Common myeloid progenitor, CD34-positive (primary cell): ENCODE measurements around the gene RSPH9.
"Not testable (repeated sequence)": the region's sequence is repeated elsewhere in the genome, so short reads cannot be mapped to it uniquely, and the experiment has no call there.

Experiments
- CTCF ChIA-PET: fragments of 350-600 bp; sonication (Branson Sonifier 250); formaldehyde crosslinking; loops from one replicate; lab custom pipeline; 2021; ENCODE audit warnings: antibody characterized with exemption; lab: Charles Lee
- POLR2A ChIA-PET: fragments of 350-600 bp; sonication (Branson Sonifier 250); formaldehyde crosslinking; loops from one replicate; lab custom pipeline; 2021; ENCODE audit warnings: antibody characterized with exemption; lab: Charles Lee
- DNase-seq, 3 donors: peaks; one replicate each; pipeline versions ENCODE4 v3.0.0 to v3.0.0-alpha.2; 2013
- H3K27ac ChIP-seq, 2 experiments: 1 replicate in 1 of 2; 2 replicates in 1 of 2; pipeline ENCODE4 v1.7.0; 2013; ENCODE audit warnings: inconsistent platforms in 2 of 2, low read length in 2 of 2, mild to moderate bottlenecking in 2 of 2, low read depth in 1 of 2, moderate library complexity in 1 of 2; ENCODE audit not compliant: severe bottlenecking in 2 of 2, insufficient read depth in 1 of 2, poor library complexity in 1 of 2
- H3K27me3 ChIP-seq, 5 experiments: replicated peaks in 2 of 5; 1 replicate in 3 of 5; 2 replicates in 2 of 5; pipeline versions ENCODE4 v1.6.1 to v1.7.0; 2013; ENCODE audit warnings: low read length in 4 of 5, mild to moderate bottlenecking in 2 of 5, moderate library complexity in 2 of 5, inconsistent platforms in 1 of 5; ENCODE audit not compliant: insufficient read depth in 5 of 5, control insufficient read depth in 4 of 5
- H3K36me3 ChIP-seq, 4 experiments: 1 replicate in 2 of 4; 2 replicates in 2 of 4; pipeline versions ENCODE4 v1.6.1 to v1.7.0; 2013; ENCODE audit warnings: low read length in 3 of 4, control low read depth in 1 of 4, mild to moderate bottlenecking in 1 of 4; ENCODE audit not compliant: control insufficient read depth in 4 of 4, insufficient read depth in 4 of 4
- H3K4me1 ChIP-seq, 4 experiments: 1 replicate in 3 of 4; 2 replicates in 1 of 4; pipeline versions ENCODE4 v1.6.1 to v1.7.1; 2013; ENCODE audit warnings: low read length in 3 of 4, mild to moderate bottlenecking in 3 of 4, control low read depth in 1 of 4, inconsistent platforms in 1 of 4, moderate library complexity in 1 of 4; ENCODE audit not compliant: control insufficient read depth in 4 of 4, insufficient read depth in 4 of 4; ENCODE audit errors: control extremely low read depth in 1 of 4
- H3K4me3 ChIP-seq, 7 experiments: 1 replicate in 4 of 7; 2 replicates in 3 of 7; pipeline versions ENCODE4 v1.5.1 to v1.7.0; 2013; ENCODE audit warnings: mild to moderate bottlenecking in 7 of 7, low read length in 6 of 7, moderate library complexity in 6 of 7, inconsistent platforms in 2 of 7, low read depth in 2 of 7, control low read depth in 1 of 7; ENCODE audit not compliant: insufficient read depth in 4 of 7, control insufficient read depth in 1 of 7; ENCODE audit errors: extremely low read depth in 1 of 7
- H3K9me3 ChIP-seq, 5 experiments: 1 replicate in 4 of 5; 2 replicates in 1 of 5; pipeline versions ENCODE4 v1.6.1 to v1.7.1; 2013; ENCODE audit warnings: low read length in 4 of 5, mild to moderate bottlenecking in 2 of 5, inconsistent platforms in 1 of 5, low read depth in 1 of 5, moderate library complexity in 1 of 5; ENCODE audit not compliant: control insufficient read depth in 4 of 5, insufficient read depth in 2 of 5; ENCODE audit errors: control extremely low read depth in 1 of 5
- WGBS: methylation state at CpG from one replicate; pipeline ENCODE4 v1.1.5; 2013; ENCODE audit not compliant: insufficient coverage; 5-methylcytosine and 5-hydroxymethylcytosine counted together

Gene RSPH9

GRCh38 chr6:43697421-43697820, 52.6 kb downstream of the RSPH9 start:
- POLR2A ChIA-PET = no interaction called here

DNA sequence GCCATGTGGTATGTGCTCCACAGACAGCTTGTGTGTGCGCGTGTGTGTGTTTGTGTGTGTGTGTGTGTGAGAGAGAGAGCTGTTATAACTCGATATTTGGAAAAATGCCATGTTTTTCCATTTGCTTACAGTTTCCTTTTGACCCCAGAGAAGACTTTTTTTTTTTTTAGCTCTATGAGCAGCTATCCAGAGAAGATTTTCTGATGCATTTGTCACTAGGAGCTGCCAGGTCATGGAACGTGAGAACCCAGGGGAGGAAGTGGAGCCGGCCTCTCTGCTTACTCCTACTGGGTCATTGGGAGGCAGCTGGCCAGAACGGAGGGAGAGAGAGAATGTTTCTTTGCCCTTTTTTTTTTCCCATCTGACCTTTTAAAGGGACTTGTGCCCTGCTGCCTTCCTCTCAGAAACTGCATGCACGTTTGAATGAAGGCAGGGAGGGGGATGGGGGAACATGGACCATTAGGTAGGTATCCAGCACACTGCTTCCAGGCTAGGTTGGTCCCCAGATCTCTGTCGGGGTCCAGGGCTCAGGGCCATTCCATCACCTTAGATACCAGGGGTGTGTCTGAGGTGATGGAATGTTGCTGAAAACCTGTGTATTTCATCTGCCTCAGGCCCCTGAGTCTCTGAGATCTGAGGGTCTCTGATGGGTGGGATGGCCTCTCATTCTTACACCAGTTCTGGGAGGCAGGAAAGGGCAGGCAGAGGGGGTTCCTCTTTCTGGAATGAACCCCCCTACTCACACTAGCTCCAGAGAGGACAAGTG, 53.9 kb downstream of the RSPH9 start:
- peaks cover 0 to 11% (median 4%) of the 10 kb centered on the region in 4 experiments for H3K4me1 ChIP-seq
- H3K27ac ChIP-seq = no peak overlapping the region
- CTCF ChIA-PET = interaction anchor here (0.6 to 3.7 kb wide), 5 partner anchors 12 to 306 kb away, joined by 3 to 17 read pairs (median 3); partner anchors contain the start of gene MRPS18A
- DNase-seq = no peak
- no peak overlapping the region for H3K4me3 ChIP-seq
- WGBS = 100% methylated on average over 3 of the region's 8 CpGs
- H3K9me3 ChIP-seq = no peaks in the 10 kb centered on the region
- peaks cover 0 to 3% (median 0%) of the 10 kb centered on the region in 5 experiments for H3K27me3 ChIP-seq
- POLR2A ChIA-PET = interaction anchor here (0.7 kb wide), 1 partner anchor 496 kb away, joined by 8 read pairs; no protein-coding TSS in a partner anchor
- no peaks in the 10 kb centered on the region for H3K36me3 ChIP-seq

More at GRCh38 chr6:43697421-43697820, 52.6 kb downstream of the RSPH9 start:
- H3K4me1 ChIP-seq = peaks cover 0 to 2% (median under 1%) of the 10 kb centered on the region in 4 experiments
- peaks cover 0 to 3% (median 0%) of the 10 kb centered on the region in 5 experiments for H3K27me3 ChIP-seq
- no peak for DNase-seq
- no peaks in the 10 kb centered on the region for H3K9me3 ChIP-seq
- H3K36me3 ChIP-seq = no peaks in the 10 kb centered on the region
- CTCF ChIA-PET = interaction anchor here (3.7 kb wide), 1 partner anchor 10 kb away, joined by 17 read pairs; the partner anchor contains the start of gene MRPS18A
- no peak overlapping the region for H3K4me3 ChIP-seq
- WGBS = 100% methylated on average over 2 of the region's 3 CpGs
- no peak overlapping the region for H3K27ac ChIP-seq

- no peaks in the 10 kb centered on the region for H3K9me3 ChIP-seq
- ChIA-PET POLR2A (no interaction called here), CTCF (interaction anchor here (0.6 to 1.2 kb wide), 2 partner anchors 8 to 33 kb away, joined by 3 to 4 read pairs; no protein-coding TSS in a partner anchor)
- H3K36me3 ChIP-seq = no peaks in the 10 kb centered on the region
- 82% methylated on average over 6 of the region's 7 CpGs for WGBS
- DNase-seq = no peak
- H3K27me3 ChIP-seq = peaks cover 0 to 3% (median 0%) of the 10 kb centered on the region in 5 experiments
- H3K4me3 ChIP-seq = no peak overlapping the region
- peaks cover 0 to 11% (median 5%) of the 10 kb centered on the region in 4 experiments for H3K4me1 ChIP-seq
- no peak overlapping the region for H3K27ac ChIP-seq
Measured at GRCh38 chr6:43699564-43700186, 54.8 kb downstream of the RSPH9 start.

- 100% methylated on average over 3 of the region's 10 CpGs for WGBS
- not testable (repeated sequence) for H3K9me3 ChIP-seq, H3K4me3 ChIP-seq, H3K27me3 ChIP-seq, H3K27ac ChIP-seq, DNase-seq, H3K36me3 ChIP-seq
- CTCF ChIA-PET = interaction anchor here (0.6 kb wide), 1 partner anchor 87 kb away, joined by 3 read pairs; no protein-coding TSS in a partner anchor
- POLR2A ChIA-PET = interaction anchor here (0.7 kb wide), 1 partner anchor 171 kb away, joined by 3 read pairs; no protein-coding TSS in a partner anchor
- peaks cover under 1 to 12% (median 9%) of the 10 kb centered on the region in 4 experiments for H3K4me1 ChIP-seq
Measured at GRCh38 chr6:43700939-43701560, 56.2 kb downstream of the RSPH9 start.

DNA sequence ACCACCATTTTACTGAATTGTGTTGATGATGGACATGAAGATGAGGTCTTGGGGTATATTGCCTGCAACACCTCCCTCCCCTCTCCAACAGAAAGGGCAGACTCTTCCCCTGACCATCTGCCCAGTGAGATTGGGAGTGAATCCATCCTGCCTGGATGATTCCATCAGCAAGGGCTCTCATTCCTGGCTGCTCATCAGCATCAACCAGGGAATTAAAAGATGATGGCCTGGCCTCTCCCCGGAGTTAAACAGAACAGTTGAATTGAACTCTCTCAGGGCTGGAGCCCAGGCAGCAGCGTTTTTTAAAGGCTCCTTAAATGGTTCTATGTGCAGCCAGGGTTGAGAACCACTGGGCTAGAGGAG, 57.3 kb downstream of the RSPH9 start:
- ChIA-PET POLR2A (no interaction called here), CTCF (no interaction called here)
- H3K27ac ChIP-seq = peak overlapping the region in 1 of 2 experiments; percentile 55
- peaks cover 0 to 3% (median 0%) of the 10 kb centered on the region in 5 experiments for H3K27me3 ChIP-seq
- no peak for DNase-seq
- peaks cover 7 to 19% (median 13%) of the 10 kb centered on the region in 4 experiments for H3K4me1 ChIP-seq
- WGBS = 44% methylated on average over 2 of the region's 2 CpGs
- no peaks in the 10 kb centered on the region for H3K9me3 ChIP-seq
- no peak overlapping the region for H3K4me3 ChIP-seq
- H3K36me3 ChIP-seq = no peaks in the 10 kb centered on the region

DNA sequence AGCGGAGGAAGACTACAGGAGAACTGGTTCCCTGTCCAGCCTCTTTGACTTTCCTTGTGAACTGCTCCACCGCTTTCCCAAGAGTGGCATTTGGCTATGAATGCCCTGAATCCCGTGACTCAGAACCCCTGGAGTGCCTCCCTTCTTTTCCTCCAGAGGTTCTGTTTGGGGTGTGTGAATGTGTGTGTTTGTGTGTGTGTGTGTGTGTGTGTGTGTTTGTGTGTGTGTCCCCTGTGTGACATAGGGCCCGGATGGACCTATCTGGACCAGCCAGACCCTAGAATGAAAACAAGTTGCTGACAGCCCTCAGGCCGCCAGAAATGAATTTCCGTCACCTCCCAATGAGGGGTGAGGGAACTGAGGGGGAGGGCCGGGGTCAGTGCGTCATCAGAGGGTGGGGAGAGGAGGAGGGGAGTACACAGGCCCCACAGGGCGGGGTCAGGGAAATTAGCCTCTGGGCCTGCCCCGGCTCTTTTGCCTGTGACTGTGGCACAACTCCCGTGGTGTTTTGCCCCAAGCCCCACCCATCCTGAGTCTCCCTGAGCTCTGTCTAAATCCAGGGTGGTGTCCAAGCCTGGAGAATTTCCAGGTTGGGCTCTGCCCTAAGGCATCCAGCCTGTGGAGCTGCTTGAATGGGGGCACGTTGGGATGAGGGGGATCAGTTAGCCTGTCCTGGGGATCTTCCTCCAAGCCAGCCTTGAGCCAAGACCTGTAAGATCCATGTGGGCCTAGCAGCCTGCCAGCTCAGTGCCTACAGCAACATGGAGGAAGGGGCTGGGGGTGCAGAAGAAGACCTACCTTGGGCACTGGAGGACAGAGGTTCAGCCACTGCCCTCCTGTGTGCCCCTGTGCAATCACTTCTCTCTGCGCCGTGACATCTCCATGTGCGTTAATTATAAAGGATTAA, 58.0 kb downstream of the RSPH9 start:
- peak overlapping the region in 1 of 2 experiments; percentile 55 for H3K27ac ChIP-seq
- H3K9me3 ChIP-seq = no peaks in the 10 kb centered on the region
- peaks cover 7 to 19% (median 13%) of the 10 kb centered on the region in 4 experiments for H3K4me1 ChIP-seq
- H3K36me3 ChIP-seq = no peaks in the 10 kb centered on the region
- peaks cover 0 to 3% (median 0%) of the 10 kb centered on the region in 5 experiments for H3K27me3 ChIP-seq
- CTCF ChIA-PET = interaction anchor here (1.3 kb wide), 1 partner anchor 11 kb away, joined by 3 read pairs; no protein-coding TSS in a partner anchor
- peak; percentile 81 to 92 (median 89) for DNase-seq
- 45% methylated on average over 10 of the region's 15 CpGs for WGBS
- peak overlapping the region in 1 of 7 experiments; percentile 45 for H3K4me3 ChIP-seq
- POLR2A ChIA-PET = no interaction called here
